HG03439 (cell line): ENCODE measurements around the gene DYNLL2.
"Not testable (repeated sequence)": the region's sequence is repeated elsewhere in the genome, so short reads cannot be mapped to it uniquely, and the experiment has no call there.

ENCODE experiments used
- ATAC-seq: cut with Tn5 transposase; IDR thresholded peaks from one replicate; pipeline ENCODE4 v1.9.1; 2021; ENCODE audit warnings: mild to moderate bottlenecking, moderate library complexity; ENCODE audit not compliant: unreplicated experiment

Gene DYNLL2

GRCh38 chr17:58082870-58083490 is at the start of gene DYNLL2:
Gene DYNLL2, plus strand, starts transcription at chr17:58083419. Its CDS starts 3,672 bp downstream, at chr17:58087091.
- ATAC-seq: peak; percentile 64

GRCh38 chr17:58039975-58040374 is 43.2 kb upstream of the DYNLL2 start:
- no peak for ATAC-seq

- ATAC-seq: no peak
These were observed 42.8 kb upstream of the DYNLL2 start for GRCh38 chr17:58040386-58040785.

GRCh38 chr17:58041161-58041560 is 42.1 kb upstream of the DYNLL2 start:
- ATAC-seq: no peak

GRCh38 chr17:58043221-58044181 is 39.7 kb upstream of the DYNLL2 start:
- no peak for ATAC-seq

- ATAC-seq: not testable (repeated sequence)
These were observed 39.0 kb upstream of the DYNLL2 start for GRCh38 chr17:58044256-58044655.

GRCh38 chr17:58046239-58047094 is 36.8 kb upstream of the DYNLL2 start:
- ATAC-seq: no peak

- no peak for ATAC-seq
These were observed 35.7 kb upstream of the DYNLL2 start for GRCh38 chr17:58047376-58048150.

- no peak for ATAC-seq
These were observed 33.7 kb upstream of the DYNLL2 start for GRCh38 chr17:58049533-58049932.

- ATAC-seq: no peak
These were observed 32.3 kb upstream of the DYNLL2 start for GRCh38 chr17:58050966-58051365.

GRCh38 chr17:58051468-58051867 is 31.8 kb upstream of the DYNLL2 start:
- no peak for ATAC-seq

GRCh38 chr17:58052407-58052806 is 30.8 kb upstream of the DYNLL2 start:
- ATAC-seq: no peak

- no peak for ATAC-seq
These were observed 30.1 kb upstream of the DYNLL2 start for GRCh38 chr17:58052945-58053715.

- no peak for ATAC-seq
These were observed 28.6 kb upstream of the DYNLL2 start for GRCh38 chr17:58054641-58055040.

GRCh38 chr17:58056476-58056875 is 26.7 kb upstream of the DYNLL2 start:
- ATAC-seq: no peak

GRCh38 chr17:58059141-58059540 is 24.1 kb upstream of the DYNLL2 start:
- no peak for ATAC-seq

GRCh38 chr17:58060596-58061191 is 22.5 kb upstream of the DYNLL2 start:
- ATAC-seq: no peak

- no peak for ATAC-seq
These were observed 21.5 kb upstream of the DYNLL2 start for GRCh38 chr17:58061672-58062071.

- ATAC-seq: no peak
These were observed 18.0 kb upstream of the DYNLL2 start for GRCh38 chr17:58065238-58065637.
